DOHH2 (cell line): Measurements from ENCODE around the gene NR4A3.

Experiments
- H3F3A ChIP-seq: fragments of 200-600 bp; sonication (generic), shearing (Covaris generic); 2 replicates; pipeline ENCODE4 v1.6.0; 2016; ENCODE audit warnings: antibody characterized with exemption, mild to moderate bottlenecking; ENCODE audit not compliant: control insufficient read depth, insufficient read depth
- H3K27ac ChIP-seq: fragments of 200-600 bp; sonication (generic); 2 replicates; pipeline ENCODE4 v1.5.1; 2014; ENCODE audit warnings: low read depth, mild to moderate bottlenecking, low read length, moderate library complexity
- H3K27me3 ChIP-seq: fragments of 200-600 bp; sonication (generic); 2 replicates; pipeline ENCODE4 v1.6.1; 2014; ENCODE audit warnings: mild to moderate bottlenecking, low read length, mixed read lengths; ENCODE audit not compliant: control insufficient read depth
- H3K36me3 ChIP-seq: fragments of 200-600 bp; sonication (generic); 2 replicates; pipeline ENCODE4 v1.6.1; 2014; ENCODE audit warnings: mild to moderate bottlenecking, low read length, moderate library complexity, mixed read lengths; ENCODE audit not compliant: control insufficient read depth
- H3K4me1 ChIP-seq: fragments of 200-600 bp; sonication (generic); 2 replicates; pipeline ENCODE4 v1.6.1; 2014; ENCODE audit warnings: mild to moderate bottlenecking, low read length, mixed read lengths; ENCODE audit not compliant: control insufficient read depth
- H3K4me2 ChIP-seq: fragments of 200-600 bp; sonication (generic); 2 replicates; pipeline ENCODE4 v1.6.0; 2014; ENCODE audit warnings: mild to moderate bottlenecking, low read length, moderate library complexity
- H3K4me3 ChIP-seq: fragments of 200-600 bp; sonication (generic); 2 replicates; pipeline ENCODE4 v1.5.1; 2014; ENCODE audit warnings: mild to moderate bottlenecking, low read length, mixed read lengths
- H3K79me2 ChIP-seq: fragments of 200-600 bp; sonication (generic); 2 replicates; pipeline ENCODE4 v1.6.1; 2014; ENCODE audit warnings: mild to moderate bottlenecking, low read length, mixed read lengths; ENCODE audit not compliant: control insufficient read depth
- H3K9me2 ChIP-seq: fragments of 200-600 bp; sonication (generic); replicated peaks from 2 replicates; pipeline ENCODE4 v1.6.1; 2014; ENCODE audit warnings: mild to moderate bottlenecking, low read length, mixed read lengths; ENCODE audit not compliant: control insufficient read depth
- H3K9me3 ChIP-seq: fragments of 200-600 bp; sonication (generic); 2 replicates; pipeline ENCODE4 v1.6.1; 2014; ENCODE audit warnings: antibody characterized with exemption, low read length, mixed read lengths; ENCODE audit not compliant: control insufficient read depth, insufficient read depth
- H4K20me1 ChIP-seq: fragments of 200-600 bp; sonication (generic); 2 replicates; pipeline ENCODE4 v1.6.0; 2014; ENCODE audit warnings: low read depth, mild to moderate bottlenecking, antibody characterized with exemption, low read length, moderate library complexity; ENCODE audit not compliant: control insufficient read depth, insufficient read depth
- EZH2phosphoT487 ChIP-seq: fragments of 200-600 bp; sonication (generic); IDR thresholded peaks from 2 replicates; pipeline ENCODE4 v1.6.1; 2017; ENCODE audit warnings: borderline replicate concordance, mild to moderate bottlenecking, antibody characterized with exemption, low read length, moderate library complexity, mixed read lengths
- TF ChIP-seq, protein P1 (sequence below): fragments of 200-600 bp; sonication (generic); IDR thresholded peaks from one replicate; pipeline ENCODE4 v1.5.1; 2014; ENCODE audit warnings: antibody characterized with exemption, mild to moderate bottlenecking, low read depth, low read length; ENCODE audit not compliant: poor library complexity, severe bottlenecking

Gene NR4A3

DNA sequence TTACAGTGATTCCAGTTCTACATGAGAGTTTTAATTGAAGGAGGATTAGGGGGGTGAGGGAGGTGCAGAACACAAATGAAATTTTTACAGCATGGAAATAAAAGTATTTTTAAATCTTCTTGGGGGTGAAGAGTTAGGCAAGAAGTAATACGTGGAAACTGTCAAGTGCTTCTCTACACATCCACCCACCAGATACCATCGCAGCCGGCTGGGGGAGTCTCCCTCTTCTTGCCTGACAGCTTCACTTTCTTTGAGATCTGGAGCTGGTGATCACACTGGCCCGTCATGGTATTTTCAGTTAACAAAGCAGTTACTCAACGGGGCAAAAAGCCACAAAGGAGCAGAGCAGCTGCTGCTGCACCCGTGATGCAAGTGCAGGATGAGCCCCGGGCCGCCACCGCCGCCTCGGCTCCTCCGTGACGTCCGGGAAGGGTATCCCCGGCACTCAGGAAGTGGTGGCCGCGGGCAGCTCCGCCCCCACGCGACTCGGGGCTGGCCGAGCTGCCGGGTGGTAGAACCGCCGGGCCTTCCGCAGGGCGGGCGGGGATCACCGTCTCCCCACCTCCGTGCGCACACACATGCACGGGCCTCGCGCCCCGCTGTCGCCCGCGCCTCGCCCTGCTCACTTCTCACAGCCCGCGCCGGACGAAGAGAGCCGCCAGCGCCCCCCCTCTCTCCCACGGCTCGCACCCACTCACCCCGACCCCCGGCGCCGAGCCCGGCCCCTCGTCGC, 2.4 kb upstream of the NR4A3 start:
- peaks cover 24% of the 10 kb centered on the region for H3K27me3 ChIP-seq
- H3F3A ChIP-seq: peaks cover 26% of the 10 kb centered on the region
- H4K20me1 ChIP-seq: no peaks in the 10 kb centered on the region
- H3K27ac ChIP-seq: peak overlapping the region; percentile 78
- peak overlapping the region; percentile 80 for H3K4me2 ChIP-seq
- no peaks in the 10 kb centered on the region for H3K9me2 ChIP-seq
- H3K4me3 ChIP-seq: peak overlapping the region; percentile 80
- peaks cover 3% of the 10 kb centered on the region for H3K79me2 ChIP-seq
- no peaks in the 10 kb centered on the region for H3K9me3 ChIP-seq
- H3K36me3 ChIP-seq: no peaks in the 10 kb centered on the region
- H3K4me1 ChIP-seq: peaks cover 41% of the 10 kb centered on the region
- TF ChIP-seq, protein P1, sequence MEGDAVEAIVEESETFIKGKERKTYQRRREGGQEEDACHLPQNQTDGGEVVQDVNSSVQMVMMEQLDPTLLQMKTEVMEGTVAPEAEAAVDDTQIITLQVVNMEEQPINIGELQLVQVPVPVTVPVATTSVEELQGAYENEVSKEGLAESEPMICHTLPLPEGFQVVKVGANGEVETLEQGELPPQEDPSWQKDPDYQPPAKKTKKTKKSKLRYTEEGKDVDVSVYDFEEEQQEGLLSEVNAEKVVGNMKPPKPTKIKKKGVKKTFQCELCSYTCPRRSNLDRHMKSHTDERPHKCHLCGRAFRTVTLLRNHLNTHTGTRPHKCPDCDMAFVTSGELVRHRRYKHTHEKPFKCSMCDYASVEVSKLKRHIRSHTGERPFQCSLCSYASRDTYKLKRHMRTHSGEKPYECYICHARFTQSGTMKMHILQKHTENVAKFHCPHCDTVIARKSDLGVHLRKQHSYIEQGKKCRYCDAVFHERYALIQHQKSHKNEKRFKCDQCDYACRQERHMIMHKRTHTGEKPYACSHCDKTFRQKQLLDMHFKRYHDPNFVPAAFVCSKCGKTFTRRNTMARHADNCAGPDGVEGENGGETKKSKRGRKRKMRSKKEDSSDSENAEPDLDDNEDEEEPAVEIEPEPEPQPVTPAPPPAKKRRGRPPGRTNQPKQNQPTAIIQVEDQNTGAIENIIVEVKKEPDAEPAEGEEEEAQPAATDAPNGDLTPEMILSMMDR: no peak
- no peak for TF ChIP-seq EZH2phosphoT487

DNA sequence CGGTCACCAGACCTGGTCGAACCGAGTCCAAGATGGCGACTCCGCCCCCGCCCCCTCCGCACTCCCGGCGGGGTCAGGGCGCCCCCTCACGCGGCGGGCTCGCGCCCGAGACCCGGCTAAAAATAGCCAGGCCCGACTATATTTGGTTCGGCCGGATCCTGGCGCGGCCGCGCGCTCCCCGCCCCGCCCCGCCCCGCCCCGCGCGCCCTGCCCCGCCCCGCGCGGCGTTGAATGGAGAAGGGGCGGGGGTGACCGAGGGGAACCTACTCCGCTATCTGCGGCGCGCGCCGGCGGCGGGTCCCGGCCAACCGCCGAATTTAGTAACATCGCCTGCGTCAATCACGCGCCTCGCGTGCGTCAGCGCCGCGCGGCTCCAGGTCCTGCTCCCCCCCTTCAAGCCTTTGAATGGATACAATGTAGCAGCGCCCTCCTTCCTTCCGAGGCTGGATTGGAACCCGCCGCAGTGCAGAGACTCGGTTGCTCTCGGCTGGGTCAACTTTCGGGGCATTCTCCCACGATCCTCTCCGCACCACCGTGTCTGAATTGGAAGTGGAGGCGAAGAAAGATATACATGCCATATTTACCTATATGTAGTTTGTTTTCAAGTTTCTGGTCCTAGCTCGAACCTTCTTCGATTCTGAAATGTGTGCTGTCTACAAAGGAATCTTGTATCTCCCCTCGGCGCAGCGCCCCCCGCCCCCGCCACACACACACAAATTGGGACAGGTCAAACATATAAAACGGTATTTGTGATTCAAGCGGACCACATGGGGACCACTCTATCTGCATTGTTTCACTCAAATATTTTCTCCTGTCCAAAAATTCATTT, 1.6 kb upstream of the NR4A3 start:
- Histone ChIP-seq H4K20me1 (peaks cover 4% of the 10 kb centered on the region; the same call in 1 of the 2 replicates), H3K27ac (peak overlapping the region; percentile 78), H3K79me2 (peaks cover 3% of the 10 kb centered on the region), H3K27me3 (peaks cover 32% of the 10 kb centered on the region), H3K4me2 (peak overlapping the region; percentile 95), H3K9me2 (no peaks in the 10 kb centered on the region), H3K36me3 (no peaks in the 10 kb centered on the region), H3K4me3 (peak overlapping the region; percentile 83), H3K4me1 (peaks cover 49% of the 10 kb centered on the region), H3F3A (peaks cover 26% of the 10 kb centered on the region), H3K9me3 (no peaks in the 10 kb centered on the region)
- TF ChIP-seq, protein P1: peak; percentile 40
- no peak for TF ChIP-seq EZH2phosphoT487

DNA sequence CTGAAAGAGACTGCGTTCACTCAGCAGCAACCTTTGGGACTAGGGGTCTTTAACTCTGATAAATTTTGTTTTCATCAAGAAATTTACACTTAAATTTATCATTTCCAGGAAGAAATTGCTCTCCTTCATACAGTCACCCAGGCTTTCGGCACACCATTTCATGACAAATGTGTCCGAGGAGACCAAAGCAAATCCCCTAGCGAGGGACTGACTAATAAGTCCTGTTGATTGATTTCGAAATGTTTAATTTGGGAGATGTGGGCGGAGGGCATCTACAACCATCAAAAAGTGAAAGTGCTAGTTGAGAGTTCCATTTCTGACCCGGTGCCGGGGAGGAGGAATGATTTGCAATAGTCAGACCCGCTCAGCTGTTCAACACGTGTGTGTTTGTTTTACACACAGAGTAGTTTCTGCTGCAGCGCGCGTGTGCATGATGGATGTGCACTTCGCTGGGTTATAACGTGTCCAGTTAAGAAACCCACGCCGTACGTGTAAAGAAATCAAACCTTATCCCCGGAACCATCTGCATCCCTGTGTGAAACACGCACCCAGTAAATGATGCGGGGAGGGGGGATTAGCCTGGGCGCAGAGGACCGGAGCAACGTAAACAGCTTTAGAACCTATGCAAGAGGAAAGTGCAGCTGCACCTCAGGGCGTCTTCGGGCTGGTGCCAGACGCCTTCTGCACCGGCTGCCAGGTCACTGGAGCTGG, 845 bp upstream of the NR4A3 start:
- Histone ChIP-seq H3K4me3 (peak overlapping the region; percentile 83), H3K9me3 (no peaks in the 10 kb centered on the region), H3K36me3 (no peaks in the 10 kb centered on the region), H4K20me1 (peaks cover 6% of the 10 kb centered on the region; the same call in 1 of the 2 replicates), H3F3A (peaks cover 26% of the 10 kb centered on the region), H3K4me2 (peak overlapping the region; percentile 95), H3K9me2 (no peaks in the 10 kb centered on the region), H3K27ac (peak overlapping the region; percentile 57), H3K79me2 (peaks cover 3% of the 10 kb centered on the region), H3K4me1 (peaks cover 51% of the 10 kb centered on the region), H3K27me3 (peaks cover 40% of the 10 kb centered on the region)
- TF ChIP-seq, protein P1: no peak
- TF ChIP-seq EZH2phosphoT487: no peak
